Cortex of kidney (tissue), 1 donor: ENCODE data around the gene TJP1.
"Not testable (repeated sequence)": the region's sequence is repeated elsewhere in the genome, so short reads cannot be mapped to it uniquely, and the experiment has no call there.

Experiments used
- DNase-seq: peaks from one replicate; lab custom pipeline; 2025; lab: John Stamatoyannopoulos, UW

Gene TJP1

DNA sequence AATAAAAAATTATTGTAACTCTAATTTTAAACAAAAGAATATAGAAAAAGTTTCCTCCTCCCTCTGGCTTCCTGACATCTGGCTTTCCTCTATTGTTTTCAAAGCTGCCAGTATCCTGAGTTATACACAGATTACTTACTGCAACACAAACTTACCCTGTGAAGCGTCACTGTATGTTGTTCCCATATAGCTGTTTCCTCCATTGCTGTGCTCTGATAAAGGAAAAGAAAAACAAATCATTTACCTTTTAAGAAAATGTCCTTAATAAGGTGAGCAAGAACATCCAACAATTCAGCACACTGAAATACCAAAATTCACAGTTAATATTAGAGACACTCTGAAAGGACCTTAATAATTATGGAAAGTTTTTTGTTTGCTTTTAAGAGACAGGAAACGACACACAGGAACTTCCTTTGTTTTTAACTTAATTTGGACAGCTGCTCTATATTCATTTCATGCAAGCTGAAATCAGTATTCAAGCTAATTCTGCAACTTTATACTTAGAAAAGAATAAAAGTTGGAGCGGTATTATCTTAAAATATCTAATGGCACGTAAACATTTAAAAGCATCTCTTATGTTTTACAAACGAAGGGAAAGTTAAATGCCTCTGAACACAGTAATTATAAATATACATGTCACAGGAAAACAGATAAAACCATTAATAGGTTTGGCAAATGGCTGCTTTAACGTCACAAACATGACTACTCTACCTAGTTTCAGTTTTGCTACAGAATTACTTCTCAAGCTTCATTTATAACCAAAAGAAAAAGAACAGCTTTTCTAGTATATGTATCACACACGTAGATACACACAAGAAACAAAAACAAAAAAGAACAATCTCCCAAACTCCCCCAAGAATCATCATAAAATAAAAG is 21.5 kb downstream of the TJP1 start:
- no peak for DNase-seq

DNA sequence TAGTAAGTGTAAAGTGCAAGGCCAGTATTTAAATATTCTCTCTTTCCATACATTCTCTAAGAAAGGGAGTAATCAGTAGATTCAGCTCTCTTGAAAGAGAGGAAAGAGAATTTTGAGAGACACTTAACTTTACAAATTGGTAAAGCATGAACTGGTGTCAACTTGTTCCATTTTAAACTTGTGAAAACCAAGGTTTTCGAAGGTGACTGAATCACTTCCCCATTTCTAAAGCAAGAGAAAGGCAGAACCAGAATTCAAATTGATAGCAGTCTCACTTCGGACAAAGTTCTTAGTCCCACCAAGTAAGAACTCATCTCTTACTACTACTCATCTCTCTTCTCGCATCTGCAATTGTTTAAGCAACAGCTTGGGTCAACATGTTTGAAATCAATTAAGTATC is 22.4 kb downstream of the TJP1 start:
- no peak for DNase-seq

DNA sequence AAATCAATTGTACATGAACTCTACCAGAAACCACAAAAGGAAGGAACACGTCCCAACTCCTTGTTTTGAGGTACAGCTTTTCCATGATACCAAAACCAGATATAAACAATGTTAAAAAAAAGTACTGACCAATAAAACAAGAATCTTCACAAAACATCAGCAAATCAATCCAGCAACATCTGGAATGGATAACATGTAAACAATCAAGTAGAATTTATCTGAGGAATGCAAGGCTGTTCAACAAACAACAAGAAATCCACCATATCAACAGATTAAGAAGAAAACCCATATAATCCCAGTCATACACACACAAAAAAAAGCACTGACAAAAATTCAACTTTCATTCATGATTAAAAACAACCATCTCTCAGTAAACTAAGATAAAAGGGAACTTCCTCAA is 26.7 kb downstream of the TJP1 start:
- DNase-seq, result no peak

DNA sequence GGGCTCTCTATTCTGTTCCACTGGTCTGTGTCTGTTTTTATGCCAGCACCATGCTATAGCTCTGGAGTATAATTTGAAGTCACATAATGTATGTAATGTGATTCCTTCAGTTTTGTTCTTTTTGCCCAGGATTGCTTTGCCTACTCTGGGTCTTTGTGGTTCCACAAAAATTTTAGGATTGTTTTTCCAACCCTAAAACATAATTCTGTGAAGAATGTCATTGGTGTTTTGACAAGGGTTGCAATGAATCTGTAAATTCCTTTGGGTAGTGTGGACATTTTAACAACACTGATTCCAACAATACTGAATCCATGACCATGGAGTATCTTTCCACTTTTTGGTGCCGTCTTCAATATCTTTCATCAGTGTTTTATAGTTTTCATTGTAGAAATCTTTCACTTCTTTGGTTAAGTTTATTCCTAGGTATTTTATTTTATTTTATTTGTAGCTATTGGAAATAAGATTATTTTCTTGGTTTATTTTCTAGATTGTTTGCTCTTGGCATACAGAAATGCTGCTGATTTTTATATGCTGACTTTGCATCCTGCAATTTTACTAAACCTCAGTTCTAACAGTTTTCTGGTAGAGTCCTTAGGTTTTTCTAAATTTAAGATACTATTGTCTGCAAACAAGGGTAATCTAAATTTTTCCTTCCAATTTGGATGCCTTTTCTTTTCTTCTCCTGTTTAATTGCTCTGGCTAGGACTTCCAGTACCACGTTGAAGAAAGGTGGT is 29.7 kb downstream of the TJP1 start:
- no peak for DNase-seq

DNA sequence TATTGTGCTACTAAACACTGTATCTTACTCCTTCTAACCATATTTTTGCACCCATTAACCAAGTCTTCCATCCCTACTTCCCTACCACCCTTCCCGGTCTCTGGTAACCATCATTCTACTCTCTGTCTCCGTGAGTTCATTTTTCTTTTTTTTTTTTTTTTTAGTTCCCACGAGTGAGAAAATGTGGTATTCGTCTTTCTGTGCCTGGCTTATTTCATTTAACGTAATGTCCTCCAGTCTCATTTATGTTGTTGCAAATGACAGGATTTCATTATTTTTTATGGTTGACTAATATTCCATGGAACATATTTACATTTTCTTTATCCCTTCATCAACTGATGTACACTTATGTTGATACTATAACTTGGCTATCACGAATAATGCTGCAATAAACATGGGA is 31.7 kb downstream of the TJP1 start:
- no peak for DNase-seq

DNA sequence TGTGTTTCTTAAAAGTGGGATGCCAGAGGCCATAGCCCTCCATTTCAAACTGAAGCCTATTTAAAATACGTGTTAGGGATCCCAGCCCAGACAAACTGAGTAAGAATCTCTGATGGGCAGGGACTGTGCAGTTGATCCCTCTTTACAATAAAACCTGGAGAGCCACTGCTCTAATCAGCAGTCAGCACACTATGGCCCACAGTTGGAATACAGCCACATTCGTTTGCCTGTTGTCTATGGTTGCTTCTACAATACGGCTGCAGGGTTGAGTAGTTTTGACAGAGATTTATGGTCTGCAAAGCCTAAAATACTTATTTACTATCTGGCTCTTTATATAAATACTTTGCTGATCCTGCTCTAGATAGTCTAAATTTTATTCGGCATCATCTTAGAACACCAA is 32.4 kb downstream of the TJP1 start:
- no peak for DNase-seq

DNA sequence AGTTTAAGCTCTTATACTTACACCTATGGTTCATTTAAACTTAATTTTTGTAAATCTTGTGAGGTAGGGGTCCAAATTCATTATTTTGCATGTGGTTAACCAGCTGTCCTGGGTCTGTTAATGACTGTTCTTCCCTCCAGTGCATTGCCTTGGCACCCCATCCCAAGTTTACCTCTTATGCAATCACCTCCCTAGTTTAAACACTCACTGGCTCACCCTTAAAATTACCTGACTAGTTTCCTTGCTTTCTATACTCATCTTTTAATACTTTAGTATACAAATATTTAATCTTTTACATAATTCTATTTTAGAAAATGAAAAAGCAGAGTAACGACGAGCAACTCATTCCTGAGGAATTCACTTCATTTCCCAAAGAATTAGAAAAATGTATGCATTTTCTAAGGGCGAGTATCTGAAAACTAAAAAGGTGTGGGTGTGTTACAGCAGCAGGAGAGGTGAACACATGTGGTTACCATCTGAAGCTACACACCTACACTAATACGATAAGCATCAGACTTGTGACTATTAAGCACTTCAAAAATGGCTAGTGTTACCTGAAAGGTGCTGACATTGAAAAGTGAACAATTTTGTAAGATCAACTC is 33.7 kb downstream of the TJP1 start:
- DNase-seq, result no peak

DNA sequence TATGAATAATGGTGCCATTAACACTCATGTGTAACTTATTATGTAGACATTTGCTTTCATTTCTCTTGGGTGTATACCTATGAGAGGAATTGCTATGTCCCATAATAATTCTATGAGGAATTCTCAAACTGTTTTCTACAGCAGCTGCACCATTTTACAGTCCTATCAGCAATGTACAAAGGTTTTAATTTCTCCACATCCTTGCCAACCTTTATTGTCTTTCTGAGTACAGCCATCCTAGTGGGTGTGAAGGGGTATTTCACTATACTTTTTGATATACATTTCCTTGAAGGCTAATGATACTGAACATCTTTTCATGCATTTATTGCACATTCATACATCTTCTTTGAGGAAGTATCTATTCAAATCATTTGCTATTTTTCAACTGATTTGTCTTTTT is 34.5 kb downstream of the TJP1 start:
- DNase-seq, result no peak

DNA sequence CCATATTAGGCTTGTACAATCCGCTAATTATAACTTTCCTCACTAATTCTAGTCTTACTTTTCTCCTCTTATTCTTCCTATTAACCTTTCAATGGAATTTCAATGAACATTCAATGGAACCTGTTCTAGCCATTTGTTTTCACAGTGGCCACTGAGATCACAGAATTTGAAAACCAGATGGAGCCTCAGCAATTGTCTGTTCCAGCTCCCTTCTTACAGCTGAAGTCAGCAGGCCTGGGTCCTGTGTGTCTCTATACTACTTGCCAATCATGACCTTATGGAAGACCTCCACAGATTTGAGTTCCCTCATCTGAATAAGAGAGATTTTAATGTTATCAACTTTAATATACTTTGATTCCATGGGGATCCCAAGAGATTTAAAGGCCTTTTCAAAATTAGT is 36.6 kb downstream of the TJP1 start:
- no peak for DNase-seq

DNA sequence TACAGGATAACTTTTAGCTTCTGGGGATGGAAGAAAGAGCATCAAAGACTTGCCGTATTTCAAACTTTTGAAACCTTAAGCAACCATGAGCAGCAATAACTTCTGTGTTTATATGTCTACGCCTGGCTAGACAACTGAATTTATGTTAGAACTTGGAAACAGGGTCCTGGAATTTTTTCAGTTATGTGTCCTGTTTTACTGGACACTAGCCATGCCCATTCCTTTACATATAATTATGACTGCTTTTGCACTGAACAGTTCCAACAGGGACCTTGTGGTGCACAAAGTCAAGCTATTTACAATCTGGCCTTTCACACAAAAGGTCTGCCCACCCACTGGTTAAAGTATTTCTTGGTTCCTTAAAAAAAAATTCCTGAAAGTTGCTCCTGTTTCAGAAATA is 37.1 kb downstream of the TJP1 start:
- no peak for DNase-seq

DNA sequence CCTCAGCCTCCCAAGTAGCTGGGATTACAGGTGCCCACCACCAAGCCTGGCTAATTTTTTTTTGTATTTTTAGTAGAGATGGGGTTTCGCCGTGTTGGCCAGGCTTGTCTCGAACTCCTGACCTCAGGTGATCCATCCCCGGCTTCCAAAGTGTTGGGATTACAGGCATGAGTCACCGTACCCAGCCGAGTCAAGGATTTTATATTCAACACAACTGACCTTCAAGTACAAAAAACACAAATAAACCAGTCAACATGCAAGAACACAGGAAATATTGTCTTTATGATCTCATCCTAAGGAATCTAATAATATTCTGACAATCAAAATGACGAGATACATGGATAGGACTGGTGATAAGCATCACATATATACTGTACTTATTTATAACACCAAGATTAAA is 37.9 kb downstream of the TJP1 start:
- no peak for DNase-seq

DNA sequence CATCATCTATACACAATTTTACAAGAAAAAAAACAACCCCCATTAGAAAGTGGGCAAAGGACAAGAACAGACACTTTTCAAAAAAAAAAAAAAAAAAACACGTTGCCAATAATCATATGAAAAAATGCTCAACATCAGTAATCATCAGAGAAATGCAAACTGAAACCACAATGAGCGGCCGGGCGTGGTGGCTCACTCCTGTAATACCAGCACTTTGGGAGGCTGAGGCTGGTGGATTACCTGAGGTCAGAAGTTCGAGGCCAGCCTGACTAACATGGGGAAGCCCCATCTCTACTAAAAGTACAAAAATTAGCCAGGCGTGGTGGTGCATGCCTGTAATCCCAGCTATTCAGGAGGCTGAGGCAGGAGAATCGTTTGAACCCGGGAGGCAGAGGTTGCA is 39.5 kb downstream of the TJP1 start:
- not testable (repeated sequence) for DNase-seq

DNA sequence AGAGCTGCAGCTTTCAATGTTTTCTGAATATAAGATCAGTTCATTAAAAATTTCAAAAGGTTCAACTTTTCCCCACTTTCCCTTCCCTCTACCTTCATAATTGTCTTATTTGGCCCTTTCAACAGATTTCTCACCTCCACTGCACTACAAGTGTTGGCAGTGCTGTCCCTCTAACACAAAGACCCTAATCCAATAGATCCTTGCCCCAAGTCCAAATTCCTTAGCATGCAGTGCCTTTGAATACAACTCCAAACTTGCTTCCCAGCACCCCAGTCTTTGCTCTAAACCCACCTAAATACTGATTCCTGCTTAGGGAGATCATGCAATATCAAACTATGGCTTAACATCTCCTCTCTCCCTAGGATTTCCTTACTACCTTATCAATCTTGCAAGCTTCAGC is 43.9 kb downstream of the TJP1 start:
- DNase-seq, result no peak

DNA sequence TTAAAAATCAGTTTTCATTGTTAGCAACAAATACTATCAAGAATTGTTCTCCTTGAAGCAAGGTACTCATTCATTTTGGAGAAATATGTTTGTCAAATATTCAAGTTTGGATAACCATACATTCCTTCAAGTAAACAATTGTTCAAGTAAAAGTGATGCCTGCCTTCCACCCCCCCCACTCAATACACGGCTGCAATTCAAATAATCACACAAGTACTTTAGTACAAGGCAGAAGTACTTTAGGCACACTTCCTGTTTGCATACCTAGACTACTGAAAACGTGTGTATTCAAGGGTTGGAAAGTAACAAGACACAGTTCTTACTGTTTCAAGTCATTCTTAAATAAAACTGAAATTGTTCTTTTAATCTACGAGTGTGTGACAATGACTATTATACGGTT is 45.4 kb downstream of the TJP1 start:
- DNase-seq, result no peak

DNA sequence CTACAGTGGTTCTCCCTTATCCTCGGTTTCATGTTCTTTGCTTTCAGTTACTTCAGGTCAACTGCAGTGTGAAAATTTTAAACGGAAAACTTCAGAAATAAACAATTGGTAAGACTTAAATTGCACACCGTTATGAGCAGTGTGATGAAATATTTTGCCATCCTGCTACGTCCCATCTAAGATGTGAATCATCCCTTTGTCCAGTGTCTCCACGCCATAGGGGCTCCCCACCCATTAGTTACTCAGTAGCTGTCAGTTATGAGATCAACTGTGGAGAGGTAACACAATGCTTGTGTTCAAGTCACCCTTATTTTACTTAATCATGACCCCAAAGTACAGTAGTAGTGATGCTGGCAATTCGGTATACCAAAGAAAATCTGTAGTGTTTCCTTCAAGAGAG is 47.4 kb downstream of the TJP1 start:
- DNase-seq, result no peak

DNA sequence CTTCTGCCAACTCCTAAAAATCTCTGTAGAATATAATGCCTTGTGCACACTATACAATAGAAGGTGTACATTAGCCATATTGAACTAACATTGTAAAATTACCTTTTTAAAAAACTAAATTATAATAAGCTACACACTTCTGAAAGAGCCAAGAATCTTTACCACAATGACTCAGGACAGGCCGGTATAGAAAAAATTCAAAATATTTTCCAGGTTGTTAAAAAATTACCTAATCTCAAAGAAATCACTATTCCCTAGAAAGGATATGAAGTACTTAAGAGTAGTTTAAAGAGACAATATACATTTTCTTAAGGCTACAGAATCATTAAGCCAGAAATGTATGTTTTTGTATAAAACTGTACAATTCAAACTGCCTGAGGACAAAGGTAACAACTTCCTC is 48.5 kb downstream of the TJP1 start:
- no peak for DNase-seq

DNA sequence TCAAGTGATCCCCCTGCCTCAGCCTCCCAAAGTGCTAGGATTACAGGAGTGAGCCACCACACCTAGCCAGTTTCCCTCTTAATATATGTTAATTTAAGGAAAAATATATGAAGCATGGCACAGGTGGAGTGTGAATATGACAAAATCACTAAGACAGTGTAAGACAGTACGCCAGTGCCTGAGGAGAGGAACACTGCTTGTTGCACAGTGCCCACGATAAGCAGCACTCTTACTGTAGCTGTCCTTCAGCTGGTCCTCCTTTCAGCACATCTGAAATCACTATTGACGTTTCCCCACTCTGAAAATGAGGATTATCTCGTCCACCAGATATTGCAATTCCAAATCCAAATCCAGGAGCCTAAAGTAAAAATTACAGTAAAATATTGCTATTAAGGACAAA is 49.3 kb downstream of the TJP1 start:
- DNase-seq, result no peak

DNA sequence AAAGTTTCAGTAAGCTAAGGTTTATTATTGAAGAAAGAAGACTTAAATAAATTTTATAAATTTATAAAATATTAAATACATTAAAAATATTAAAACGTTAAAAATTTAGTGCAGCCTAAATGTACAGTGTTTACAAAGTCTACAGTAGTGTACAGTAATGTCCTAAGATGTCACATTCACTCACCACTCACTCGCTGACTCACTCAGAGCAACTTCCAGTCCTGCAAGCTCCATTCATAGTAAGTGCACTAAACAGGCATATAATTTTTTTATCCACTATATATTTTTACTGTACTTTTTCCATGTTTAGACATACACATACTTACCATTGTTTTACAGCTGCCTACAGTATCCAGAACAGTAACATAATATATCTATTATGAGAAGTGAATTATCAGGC is 51.5 kb downstream of the TJP1 start:
- no peak for DNase-seq

DNA sequence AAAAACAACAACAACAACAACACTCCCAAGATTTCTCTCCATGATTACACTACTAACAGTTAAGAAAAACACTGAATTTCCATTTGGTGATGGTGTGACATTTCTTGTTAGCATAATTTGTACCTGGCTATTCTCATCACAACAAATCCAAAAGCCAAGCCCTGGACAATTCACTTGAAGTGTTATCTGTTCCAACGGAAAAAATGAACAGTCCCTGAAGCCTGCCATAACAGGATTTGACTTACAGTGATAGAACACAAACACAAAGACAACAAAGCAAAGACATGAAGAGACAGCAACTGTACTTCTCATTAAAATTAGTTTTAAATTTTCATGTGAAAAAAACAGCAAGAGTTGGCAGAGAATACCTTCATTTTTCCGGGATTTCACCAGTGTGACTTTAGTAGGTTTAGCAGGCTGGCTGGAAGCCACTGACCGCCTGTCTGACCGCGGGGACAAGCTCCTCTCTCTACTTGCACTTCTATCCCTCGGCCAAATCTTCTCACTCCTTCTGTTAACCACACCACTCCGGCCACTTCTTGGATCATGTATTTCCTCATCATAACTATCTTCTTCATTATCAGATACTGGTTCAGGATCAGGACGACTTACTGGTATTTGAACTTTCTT is 56.3 kb downstream of the TJP1 start:
- no peak for DNase-seq

DNA sequence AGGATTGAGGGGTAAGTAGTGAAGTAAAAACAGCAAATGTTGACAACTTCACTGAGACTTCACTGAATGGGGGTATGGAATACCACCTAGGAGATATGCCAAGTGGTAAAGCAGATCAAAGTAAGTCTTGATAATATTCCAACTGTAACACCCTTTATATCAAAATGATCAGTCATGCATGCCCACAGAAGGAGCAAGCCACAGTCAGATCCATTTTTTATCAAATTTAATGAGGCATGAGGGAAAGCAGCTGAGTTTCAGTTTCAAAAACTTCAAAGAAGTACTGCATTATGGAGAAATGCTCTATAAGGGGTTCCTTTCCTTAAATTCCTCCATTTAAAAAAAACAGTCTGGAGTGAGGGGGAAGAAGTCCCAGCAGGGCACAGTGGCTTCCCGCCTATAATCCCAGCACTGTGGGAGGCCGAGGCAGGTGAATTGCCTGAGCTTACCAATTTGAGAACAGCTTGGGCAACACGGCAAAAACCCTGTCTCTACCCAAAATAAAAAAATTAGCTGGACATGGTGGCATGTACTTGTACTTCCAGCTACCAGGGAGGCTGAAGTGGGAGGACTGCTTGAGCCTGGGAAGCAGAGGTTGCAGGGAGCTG is 56.9 kb downstream of the TJP1 start:
- no peak for DNase-seq

DNA sequence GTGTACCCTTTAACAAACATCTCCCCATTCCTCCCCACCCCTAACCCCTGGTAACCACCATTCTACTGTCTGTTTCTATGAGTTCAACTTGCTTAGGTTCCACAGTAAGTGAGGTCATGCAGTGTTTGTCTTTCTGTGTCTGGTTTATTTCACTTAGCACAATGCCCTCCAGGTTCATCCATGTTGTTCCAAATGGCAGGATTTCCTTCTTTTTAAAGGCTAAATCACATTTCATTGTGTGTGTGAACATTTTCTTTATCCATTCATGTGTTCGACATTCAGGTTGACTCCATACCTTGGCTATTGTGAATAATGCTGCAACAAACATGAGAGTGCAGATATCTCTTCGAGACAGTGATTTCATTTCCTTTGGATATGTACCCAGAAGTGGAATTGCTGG is 62.7 kb downstream of the TJP1 start:
- DNase-seq, result no peak
